Activated CD8-positive, alpha-beta memory T cell treated with anti-CD3 and anti-CD28 coated beads, Interleukin-2, amount 50 U/mL, for 24 hours (primary cell): ENCODE data around the gene HCRTR2.
"Not testable (repeated sequence)": the region's sequence is repeated elsewhere in the genome, so short reads cannot be mapped to it uniquely, and the experiment has no call there.

ENCODE experiments used
- DNase-seq: peaks from one replicate; pipeline ENCODE4 v3.0.0-alpha.2; 2020; ENCODE audit errors: extremely low read depth

Gene HCRTR2

DNA sequence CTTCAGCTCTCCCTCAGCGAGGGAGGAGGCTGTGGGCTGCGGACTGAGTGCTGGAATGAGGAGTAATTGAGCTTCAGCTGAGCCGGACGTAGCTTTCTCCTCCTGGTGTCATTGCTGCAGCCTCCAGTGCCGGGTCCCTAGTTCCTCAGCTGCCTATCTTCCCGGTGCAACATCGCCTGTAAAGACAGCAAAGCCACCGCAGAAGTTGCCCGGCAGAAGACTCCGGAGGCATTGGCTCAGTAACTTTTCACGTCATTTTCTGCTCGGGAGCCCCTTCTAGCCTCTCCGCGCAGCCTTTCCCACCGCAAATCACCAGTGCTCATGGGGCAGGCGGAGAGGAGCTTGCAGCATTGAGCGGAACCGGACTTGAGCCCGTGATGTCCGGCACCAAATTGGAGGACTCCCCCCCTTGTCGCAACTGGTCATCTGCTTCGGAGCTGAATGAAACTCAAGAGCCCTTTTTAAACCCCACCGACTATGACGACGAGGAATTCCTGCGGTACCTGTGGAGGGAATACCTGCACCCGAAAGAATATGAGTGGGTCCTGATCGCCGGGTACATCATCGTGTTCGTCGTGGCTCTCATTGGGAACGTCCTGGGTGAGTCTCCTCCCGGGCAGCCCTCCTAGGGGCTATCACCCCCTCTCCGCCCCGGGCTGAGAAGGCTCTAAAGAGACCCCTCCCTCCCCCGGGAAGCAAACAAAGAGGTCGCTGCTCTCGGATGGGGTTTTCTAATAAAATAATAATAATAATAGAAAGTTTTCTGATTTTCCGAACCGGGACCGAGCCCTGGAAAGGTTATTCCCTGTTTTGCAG is at the start of gene HCRTR2:
Gene HCRTR2 (plus strand): TSS at position 305 of the 816 bp plus-strand sequence. CDS start 73 bp downstream, at position 378.
- no peak for DNase-seq

DNA sequence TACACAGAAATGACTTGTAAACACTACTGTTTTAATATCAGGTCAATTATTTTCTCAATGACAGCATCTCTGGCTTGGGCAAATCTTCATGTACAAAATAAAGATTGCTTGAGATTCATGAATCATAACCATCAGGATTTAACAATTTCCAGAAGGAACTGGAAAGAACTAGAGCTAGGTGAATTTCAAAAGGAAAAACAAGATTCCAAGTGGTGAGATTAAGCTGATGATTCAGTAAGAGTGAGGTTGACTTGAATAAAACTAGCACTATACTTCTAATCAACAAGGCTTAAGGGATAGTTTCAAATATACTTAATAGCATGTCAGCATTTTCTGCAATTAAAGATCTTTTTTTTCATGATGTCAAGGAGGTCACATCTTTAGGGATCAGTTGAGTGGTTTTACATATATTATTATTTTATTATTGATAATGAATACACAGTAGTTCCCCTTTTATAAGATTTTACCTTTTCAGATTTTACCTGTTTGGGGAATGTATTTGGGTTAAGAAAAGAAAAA is 43.5 kb upstream of the HCRTR2 start:
- DNase-seq: no peak

GRCh38 chr6:55131616-55132015 is 42.7 kb upstream of the HCRTR2 start:
- DNase-seq: no peak

DNA sequence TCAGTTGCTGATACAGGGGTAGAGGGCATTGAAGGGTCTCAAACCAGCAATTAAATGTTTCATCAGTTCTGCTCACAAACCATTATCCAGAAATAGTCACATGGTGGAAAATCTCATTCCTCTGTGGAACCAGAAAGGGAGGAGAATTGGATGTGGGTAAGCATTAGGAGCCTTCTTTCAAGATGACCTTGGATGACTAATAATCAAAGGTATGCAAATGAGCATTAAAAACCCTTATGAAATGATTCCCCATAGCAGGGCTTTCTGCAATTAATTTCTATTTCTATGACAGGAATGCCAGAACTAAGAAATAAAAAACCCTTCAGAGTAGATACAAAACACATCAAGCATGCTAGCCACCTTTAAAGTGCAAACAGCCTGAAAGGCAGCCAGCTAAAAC is 37.4 kb upstream of the HCRTR2 start:
- DNase-seq: no peak

- no peak for DNase-seq
Observed at GRCh38 chr6:55137929-55138693, 36.2 kb upstream of the HCRTR2 start.

DNA sequence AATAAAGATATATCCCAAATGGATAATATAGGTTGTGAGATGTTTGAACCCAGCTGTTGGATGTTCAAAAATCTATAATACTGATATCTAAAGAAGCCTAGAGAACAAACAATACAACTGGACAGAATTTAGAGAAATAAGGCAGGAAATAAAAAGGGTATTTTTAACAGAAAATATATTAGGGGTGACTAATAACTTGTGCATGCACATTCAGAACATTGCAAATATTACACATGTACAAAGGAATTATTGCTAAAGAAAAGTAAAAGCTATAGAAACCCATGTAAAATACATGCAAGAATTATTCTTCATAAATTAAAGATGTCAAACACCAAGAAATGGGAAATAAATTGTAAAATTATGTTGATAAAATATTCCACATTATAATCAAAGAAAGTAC is 32.7 kb upstream of the HCRTR2 start:
- no peak for DNase-seq

DNA sequence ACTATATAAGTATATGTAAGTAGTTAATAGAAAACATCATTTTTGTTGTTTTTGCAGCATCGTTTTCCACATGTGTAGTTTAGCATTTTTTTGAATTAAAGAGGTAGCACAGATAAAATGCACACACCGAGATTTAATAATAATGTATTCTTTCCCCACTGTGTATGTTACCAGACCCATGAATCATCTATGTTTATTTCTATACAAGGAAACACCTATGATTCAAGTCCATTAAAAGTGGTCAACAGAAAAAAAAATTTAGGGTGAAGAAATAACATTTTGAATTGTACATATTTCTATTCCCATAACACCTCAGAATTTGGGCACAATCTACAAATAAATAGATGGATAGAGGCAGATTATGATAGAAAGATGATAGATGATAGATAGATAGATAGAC is 31.7 kb upstream of the HCRTR2 start:
- no peak for DNase-seq

GRCh38 chr6:55153284-55153683 is 21.0 kb upstream of the HCRTR2 start:
- no peak for DNase-seq

DNA sequence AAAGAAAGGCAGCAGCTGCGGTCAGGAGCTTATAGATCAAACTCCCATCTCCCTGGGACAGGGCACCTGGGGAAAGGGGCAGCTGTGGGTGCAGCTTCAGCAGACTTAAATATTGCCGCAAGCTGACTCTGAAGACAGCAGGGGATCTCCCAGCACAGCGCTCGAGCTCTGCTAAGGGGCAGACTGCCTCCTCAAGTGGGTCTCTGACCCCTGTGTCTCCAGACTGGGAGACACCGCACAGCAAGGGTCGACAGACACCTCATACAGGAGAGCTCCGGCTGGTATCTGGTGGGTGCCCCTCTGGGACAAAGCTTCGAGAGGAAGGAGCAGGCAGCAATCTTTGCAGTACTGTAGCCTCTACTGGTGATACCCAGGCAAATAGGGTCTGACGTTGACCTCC is 15.5 kb upstream of the HCRTR2 start:
- DNase-seq: not testable (repeated sequence)

DNA sequence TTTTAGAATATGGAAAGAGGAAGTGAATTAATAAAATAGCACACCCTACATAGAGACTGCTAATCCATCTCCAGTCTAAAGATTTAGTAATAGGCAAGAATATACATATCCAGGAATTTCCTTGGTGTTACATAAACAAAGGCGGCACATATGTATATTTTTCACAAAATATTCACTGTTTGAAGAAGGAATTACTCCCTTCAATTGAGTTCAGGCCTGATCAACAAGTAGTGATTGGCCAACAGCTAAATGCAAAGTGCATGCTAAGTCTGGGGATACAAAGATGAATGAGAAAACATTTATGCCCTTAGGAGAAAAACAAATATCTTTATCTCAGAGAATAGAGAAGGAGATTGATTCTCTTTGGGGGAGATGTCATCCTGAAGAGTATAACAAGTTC is 6.5 kb upstream of the HCRTR2 start:
- DNase-seq: no peak

DNA sequence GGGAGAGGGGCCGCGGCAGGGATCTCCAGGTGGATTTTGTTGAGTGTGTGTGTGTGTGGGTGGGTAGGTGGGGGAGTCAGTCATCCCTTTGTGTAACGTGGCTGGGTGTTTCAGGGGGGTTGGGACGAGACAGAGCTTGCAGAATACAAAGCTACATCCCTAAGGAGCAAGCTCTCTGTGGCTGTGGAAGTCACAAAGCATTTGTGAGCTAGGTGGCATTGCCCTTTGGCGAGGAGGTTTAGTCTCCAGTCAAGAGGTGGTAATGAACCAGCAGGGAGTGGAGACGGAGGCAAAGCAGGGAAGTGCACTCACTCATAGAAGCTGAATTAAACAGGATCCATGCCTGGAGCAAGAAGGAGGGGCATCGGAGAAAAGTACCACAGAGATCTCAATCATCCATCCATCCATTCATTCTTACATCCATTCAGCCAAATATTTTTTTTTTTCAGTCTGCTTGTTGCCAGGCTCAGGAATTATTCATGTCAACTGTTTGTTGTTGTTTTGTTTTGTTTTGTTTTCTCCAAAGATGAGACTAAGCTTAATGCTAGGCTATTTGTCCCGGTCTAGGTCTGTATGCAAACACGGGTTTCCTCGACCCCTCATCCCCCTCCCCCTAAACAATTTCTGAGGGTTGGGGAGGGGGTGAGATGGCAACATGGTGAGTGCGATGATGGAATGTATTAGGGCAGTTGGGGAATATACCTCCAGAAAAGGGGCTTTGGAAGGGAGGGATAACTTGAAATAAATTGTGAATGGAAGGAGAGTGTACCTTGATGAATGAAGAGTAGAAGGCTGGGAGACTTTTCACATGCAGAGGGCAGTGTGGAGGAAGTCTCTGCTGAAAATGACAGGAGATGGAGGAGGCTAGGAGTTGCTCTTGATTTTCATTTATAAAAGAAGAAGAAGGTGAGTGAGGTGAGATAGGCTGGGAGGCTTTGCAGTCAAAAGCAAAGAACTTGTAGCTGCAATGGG is 1.0 kb downstream of the HCRTR2 start:
- no peak for DNase-seq

DNA sequence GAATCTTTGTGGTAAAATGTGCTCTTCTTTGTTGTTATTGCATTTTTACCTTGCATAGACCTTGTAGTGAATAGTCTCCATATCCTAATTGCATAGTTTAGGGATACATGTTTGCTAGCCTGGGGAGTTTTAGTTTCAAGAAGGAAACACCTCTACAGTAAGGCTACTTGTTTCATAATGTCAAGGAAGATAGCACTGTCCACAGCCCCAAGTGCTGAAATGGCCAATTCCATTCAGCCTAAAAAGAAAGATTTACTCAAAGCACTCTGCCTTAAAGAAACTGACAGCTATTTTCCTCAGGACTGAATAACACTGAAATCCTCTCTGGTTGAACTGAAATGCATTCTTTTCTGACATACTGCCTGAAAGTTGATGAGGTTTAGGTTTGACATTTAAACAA is 2.6 kb downstream of the HCRTR2 start:
- no peak for DNase-seq

DNA sequence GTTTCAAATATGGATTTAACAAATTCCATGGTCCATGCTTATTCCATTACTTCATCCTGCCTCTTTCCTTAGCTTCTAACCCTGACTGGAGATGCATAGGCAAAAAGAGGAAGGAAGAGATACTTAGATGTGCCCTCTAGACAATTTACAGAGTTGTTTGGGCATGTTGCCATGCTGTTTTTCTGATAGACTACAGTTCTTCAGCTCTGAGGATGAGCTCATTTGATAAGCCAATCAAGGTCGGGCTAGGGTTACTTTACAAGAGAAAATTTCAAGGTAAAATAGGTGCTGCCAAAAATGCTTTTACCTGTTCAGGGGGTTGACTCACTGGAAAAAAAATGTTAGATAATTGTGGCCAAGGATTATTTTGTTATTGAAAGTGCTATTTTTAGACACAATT is 5.9 kb downstream of the HCRTR2 start:
- no peak for DNase-seq

DNA sequence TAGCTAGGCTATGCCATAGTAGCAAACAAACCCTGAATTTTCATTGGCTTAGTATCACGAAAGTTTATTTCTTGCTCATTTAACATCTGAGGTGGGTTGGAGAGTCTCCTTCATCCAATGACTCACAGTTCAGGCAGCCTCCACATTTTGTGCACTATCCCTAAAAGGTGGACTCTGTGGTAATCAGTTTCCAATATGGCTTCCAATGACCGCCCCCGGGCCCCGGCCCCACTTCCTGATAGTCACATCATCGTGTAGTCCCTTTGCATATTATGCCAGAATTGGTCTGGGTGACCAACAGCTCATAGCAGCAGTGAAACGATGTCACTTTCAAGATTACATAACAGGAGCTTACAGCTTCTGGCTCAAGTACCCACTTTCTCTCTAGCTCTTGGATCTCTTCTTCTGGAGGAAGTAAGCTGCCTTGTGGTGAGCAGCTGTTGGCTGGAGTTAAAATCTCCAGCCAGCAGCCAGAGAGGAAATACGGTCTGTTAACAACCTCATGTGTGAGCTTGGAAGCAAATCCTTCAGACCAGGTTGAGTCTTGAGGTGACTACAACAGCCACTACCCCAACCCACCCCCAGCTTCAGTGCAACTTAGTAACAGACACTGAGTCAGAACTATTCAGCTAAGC is 7.8 kb downstream of the HCRTR2 start:
- no peak for DNase-seq

DNA sequence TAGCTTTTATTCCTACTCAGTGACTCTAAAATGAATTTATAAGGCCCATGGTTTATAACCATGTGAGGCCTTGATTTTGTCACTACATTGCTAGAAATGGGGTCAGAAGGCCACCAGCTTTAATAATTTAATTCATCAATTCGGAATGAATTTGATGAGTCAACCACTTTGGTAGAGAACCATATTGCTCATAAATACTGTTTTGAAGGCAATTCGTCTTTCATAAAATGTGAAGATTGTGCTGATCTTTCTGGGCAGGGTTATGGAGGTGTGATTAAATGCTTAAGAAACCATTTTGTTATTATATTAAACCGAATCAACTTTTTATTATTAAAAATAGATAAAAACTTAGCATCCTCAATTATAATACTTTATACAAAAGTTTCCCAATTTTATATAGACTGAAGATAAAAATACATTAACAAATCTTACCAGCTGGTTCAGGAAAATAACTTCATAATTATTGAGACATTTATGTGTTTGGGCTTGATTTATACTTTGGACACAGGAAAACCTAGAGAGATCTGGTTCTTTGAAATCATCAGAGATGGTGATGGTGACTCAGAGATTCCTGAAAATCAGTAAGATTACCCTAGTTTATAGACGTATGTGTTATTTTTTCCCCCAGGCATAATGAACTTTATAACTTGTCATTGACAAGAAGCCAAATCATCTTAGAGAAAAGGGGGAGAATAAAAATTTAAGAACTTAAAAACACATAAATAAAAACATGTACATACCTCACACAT is 10.6 kb downstream of the HCRTR2 start:
- DNase-seq: no peak

GRCh38 chr6:55198715-55199114 is 24.4 kb downstream of the HCRTR2 start:
- no peak for DNase-seq

- DNase-seq: no peak
Observed at GRCh38 chr6:55199239-55199638, 24.9 kb downstream of the HCRTR2 start.

- no peak for DNase-seq
Observed at GRCh38 chr6:55208478-55209458, 34.5 kb downstream of the HCRTR2 start.

DNA sequence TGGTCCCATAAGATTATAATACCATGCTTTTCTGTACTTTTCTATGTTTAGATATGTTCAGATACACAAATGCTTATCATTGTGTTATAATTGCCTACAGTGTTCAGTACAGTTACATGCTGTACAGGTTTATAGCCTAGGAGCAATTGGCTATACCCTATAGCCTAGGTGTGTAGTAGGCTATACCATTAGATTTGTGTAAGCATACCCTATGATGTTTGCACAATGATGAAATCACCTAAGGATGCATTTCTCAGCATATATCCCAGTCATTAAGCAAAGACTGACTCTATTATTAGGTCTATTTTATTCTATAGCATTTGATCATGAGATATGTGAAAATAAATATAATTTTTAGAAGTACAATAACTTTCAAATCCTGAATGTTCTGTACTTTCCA is 36.6 kb downstream of the HCRTR2 start:
- no peak for DNase-seq
